Measurements from ENCODE around the gene PPP1R16B.

GRCh38 chr20:38856570-38856969 lies 51.1 kb downstream of the PPP1R16B start:
- TF ChIP-seq, protein P1, sequence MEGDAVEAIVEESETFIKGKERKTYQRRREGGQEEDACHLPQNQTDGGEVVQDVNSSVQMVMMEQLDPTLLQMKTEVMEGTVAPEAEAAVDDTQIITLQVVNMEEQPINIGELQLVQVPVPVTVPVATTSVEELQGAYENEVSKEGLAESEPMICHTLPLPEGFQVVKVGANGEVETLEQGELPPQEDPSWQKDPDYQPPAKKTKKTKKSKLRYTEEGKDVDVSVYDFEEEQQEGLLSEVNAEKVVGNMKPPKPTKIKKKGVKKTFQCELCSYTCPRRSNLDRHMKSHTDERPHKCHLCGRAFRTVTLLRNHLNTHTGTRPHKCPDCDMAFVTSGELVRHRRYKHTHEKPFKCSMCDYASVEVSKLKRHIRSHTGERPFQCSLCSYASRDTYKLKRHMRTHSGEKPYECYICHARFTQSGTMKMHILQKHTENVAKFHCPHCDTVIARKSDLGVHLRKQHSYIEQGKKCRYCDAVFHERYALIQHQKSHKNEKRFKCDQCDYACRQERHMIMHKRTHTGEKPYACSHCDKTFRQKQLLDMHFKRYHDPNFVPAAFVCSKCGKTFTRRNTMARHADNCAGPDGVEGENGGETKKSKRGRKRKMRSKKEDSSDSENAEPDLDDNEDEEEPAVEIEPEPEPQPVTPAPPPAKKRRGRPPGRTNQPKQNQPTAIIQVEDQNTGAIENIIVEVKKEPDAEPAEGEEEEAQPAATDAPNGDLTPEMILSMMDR (IDR thresholded peaks at IDR 0.05): no peak
- TF ChIP-seq POLR2A (IDR thresholded peaks at IDR 0.05): no peak
- TF ChIP-seq POLR2AphosphoS5 (IDR thresholded peaks at IDR 0.05): no peak

All from prostate gland (tissue), 2 donors.